HG03097 (cell line): Measurements from ENCODE around the gene RBM34.
"Not testable (repeated sequence)": the region's sequence is repeated elsewhere in the genome, so short reads cannot be mapped to it uniquely, and the experiment has no call there.

Experiments used
- ATAC-seq: cut with Tn5 transposase; IDR thresholded peaks from one replicate; pipeline ENCODE4 v1.9.1; 2021; ENCODE audit not compliant: unreplicated experiment, low FRiP score

Gene RBM34

DNA sequence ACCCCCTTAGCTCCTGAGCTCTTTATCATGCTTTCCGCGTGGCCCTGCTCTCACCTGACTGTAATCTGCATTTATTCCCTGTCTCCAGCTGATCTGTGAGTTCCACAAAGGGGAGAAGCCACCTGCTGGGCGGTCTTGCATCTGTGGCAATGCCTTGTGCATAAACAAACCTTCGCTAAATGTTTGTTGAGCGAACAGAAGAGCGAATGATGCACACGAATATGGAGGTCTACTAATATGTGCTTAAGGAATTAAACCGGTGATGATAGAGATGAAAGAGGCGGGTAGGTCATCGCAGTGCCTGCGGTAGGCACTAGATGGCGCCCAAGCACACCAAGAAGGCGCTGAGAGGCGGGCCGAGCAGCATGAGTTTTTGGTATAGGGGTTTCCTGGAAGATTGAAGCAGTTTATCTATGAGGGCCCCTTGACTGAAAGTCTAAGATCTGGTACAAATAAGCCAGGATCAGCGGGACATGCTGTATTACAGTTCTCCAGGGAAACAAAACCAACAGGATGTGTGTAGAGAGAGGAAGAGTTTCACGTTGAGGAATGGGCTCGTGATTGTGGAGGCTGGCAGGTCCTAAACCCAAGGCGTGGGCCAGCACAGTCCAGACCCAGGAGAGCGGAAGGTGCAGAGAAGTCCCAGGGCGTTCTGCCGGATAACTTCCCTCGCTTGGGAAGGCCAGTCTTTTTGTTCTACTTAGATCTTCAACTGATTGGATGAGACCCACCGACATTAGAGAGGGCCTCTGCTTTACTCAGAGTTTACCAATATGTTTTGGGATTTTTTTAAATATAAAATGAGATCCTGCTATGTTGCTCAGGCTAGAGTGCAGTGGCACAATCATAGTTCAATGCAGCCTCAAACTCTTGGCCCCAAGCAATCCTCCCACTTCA lies 67.1 kb downstream of the RBM34 start:
- ATAC-seq, result peak; percentile 55

DNA sequence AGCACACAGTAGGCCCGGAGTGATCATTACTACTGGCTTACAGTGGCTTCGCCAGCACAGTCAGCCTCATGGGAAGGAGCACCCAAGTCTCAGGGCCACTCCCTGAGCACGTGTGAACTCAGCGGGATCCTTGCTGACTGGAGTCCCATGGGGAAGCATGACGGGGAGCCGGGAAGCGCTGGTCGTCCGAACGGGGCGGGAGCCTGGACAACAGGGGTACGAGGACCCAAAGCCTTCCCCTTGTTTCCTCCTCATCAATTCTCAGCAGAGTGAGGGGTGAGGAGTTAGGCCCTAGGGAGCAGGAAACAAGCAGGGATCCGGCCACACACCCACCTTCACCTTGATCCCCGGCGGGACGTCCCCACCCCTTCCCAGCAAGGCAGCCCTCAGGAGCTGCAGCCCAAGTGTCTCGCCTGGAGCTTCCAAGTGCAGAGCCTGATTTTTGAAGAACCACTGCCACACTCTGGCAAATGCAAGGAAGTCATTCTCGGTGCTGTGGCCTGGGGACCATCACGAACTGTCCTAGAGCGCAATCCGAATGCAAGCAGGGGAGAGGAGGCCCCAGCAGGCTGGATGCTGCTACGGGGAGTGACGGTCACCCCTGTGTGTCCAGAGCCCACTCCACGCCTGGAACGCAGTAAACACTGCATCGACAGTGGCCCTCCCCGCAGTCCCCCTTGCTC lies 67.9 kb downstream of the RBM34 start:
- no peak for ATAC-seq

DNA sequence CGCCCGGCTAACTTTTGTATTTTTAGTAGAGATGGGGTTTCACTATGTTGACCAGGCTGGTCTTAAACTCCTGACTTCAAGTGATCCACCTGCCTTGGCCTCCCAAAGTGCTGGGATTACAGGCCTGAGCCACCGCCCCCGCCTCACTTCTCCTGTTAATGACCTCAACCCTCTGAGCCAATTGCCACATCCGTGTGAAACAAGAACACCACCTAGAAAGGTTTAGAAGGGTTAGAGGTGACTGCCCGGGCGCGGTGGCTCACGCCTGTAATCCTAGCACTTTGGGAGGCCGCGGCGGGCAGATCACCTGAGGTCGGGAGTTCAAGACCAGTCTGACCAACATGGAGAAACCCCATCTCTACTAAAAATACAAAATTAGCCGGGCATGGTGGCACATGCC lies 68.6 kb downstream of the RBM34 start:
- not testable (repeated sequence) for ATAC-seq

DNA sequence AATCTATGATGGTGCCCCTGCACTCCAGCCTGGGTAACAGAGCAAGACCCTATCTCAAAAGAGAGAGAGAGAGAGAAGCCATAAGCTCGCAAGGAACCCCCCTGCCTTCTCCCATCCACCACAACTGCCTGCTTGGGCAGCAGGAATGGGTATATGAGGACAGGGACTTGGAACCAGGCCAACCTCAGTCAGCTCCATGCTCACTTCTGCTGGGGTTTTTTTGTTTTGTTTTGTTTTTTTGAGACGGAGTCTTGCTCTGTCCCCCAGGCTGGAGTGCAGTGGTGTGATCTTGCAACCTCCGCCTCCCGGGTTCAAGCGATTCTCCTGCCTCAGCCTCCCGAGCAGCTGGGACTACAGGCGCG lies 69.0 kb downstream of the RBM34 start:
- not testable (repeated sequence) for ATAC-seq

DNA sequence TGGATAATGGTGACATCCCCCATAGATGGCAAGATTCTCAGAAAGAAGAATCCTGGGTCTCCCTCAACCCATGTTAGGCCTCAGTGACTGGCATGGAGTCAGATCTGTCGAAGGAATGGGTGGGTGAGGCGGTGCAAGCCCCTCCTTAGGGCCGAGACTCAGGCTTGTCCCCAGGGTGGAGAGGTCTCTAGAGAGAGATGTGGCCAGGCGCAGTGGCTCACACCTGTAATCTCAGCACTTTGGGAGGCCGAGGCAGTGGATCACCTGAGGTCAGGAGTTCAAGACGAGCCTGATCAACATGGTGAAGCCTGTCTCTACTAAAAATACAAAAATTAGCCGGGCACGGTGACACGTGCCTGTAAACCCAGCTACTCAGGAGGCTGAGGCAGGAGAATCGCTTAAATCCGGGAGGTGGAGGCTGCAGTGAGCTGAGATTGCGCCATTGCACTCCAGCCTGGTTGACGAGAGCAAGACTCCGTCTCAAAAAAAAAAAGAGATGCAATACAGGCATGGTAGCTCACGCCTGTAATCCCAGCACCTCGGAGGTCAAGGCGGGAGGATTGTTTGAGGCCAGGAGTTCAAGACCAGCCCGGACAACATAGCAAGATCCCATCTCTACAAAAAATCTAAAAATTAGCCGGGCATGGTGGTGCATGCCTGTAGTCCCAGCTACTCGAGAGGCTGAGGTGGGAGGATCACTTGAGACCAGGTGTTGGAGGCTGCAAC lies 69.6 kb downstream of the RBM34 start:
- not testable (repeated sequence) for ATAC-seq

DNA sequence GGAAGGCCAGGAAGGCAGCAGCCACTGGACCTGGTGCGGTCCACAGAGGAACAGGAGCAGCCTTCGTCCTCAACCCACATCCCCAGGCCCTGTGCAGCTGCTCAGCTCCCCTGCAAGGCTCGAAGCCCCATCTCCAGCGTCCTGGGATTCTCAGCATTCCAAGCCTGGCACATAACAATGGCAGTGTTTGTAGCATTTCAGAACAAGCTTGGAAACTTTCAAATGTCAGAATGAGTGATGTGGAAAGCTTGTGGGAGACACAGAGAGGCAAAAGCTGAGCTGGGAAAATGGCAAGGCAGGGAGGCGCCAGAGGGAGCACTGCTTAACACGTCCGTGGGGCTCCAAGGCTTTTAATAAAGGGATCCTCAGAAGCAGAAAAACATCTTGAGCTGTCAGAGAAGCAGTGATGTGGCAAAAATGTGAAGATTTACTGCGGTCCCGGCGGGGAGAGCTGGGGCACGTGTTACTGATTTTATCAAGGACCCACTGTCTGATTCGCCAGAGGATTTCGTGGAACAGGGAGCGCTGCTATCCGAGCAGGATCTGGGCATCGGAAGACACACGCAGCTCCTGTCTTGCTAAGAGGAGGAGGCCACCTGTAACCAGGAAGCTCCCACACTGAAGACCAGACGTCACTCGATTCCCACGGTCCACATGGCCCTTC lies 70.5 kb downstream of the RBM34 start:
- no peak for ATAC-seq

DNA sequence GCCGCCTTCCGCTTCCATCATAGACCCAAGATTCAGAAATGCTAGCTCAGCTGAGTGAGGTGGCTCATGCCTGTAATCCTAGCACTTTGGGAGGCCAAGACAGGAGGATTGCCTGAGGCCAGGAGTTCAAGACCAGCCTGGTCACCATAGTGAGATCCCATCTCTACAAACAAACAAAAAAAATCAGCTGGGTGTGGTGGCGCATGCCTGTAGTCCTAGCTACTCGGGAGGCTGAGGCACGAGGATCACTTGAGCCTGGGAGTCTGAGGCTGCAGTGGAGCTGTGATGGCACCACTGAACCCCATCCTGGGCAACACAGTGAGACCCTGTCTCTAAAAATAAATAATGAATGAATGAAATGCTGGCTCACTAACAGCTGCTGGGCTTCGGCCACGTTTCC lies 72.1 kb downstream of the RBM34 start:
- ATAC-seq, result no peak

DNA sequence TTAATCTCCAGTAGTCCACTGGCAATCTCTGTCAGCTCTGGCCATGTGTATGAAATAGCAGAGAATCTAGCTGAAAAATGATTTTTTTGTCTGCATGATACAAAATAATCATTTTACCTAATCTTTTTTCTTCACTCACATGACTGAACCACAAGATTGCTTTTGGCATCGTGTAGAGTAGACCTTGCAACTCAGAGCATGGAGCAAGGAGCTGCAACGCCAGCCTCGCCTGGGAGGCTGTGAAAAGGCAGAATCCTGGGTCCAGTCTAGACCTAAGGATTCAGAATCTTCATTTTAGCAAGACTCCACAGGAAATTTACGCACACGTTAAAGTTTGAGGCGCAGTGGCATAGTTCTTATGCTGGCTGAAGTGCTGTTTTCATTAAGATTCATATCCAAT lies 72.6 kb downstream of the RBM34 start:
- no peak for ATAC-seq

DNA sequence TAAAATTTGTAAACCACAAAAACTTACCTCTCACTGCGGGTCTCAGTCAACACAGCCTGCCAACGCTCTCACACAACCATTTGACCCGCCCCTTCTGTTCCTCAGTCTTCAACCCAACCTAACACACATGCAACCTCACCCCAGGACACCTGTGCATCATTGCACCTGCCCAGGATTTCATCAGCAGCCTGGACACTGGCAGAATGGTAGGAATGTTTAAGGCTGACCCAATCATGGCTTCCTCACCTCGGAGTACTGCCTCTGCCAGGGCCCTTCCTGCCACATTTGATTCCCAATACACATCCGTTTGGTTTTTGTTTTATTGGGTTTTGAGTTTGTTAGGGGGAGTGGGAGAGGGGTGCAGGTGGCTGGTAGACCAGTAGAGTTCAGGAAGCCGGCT lies 73.1 kb downstream of the RBM34 start:
- no peak for ATAC-seq

DNA sequence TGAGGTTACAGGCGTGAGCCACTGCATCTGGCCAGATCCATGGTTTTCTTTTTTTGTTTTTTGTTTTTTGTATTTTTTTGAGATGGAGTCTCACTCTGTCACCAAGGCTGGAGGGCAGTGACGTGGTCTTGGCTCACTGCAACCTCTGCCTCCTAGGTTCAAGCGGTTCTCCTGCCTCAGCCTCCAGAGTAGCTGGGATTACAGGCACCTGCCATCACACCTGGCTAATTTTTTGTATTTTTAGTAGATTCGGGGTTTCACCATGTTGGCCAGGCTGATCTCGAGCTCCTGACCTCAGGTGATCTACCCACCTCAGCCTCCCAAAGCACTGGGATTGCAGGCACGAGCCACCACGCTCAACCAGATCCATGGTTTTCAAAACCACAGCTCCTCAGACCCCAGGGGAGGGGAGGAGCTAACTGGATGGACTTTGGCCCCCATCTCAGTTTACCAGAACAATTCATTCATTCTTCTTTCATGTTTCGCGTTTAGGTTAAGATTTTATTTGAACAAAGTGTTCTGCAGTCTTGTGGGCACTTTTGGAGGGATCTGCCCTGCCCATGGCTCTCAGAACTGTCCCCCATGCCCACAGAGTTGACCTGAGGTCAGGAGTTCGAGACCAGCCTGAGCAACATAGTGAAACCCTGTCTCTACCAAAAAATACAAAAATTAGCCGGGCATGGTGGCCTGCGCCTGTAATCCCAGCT lies 75.5 kb downstream of the RBM34 start:
- not testable (repeated sequence) for ATAC-seq
